H9 (cell line): ENCODE results near the gene MYH14. TPM values are rescaled to one million over a fixed set of nuclear protein-coding genes. Genes with fewer than 3 reads are reported as not detected.

Experiments
- DNase-seq: peaks from one replicate; pipeline ENCODE4 v3.0.0-alpha.2; 2017
- H2AFZ ChIP-seq: one replicate; pipeline ENCODE4 v1.6.1; 2013; ENCODE audit warnings: mild to moderate bottlenecking, low read length, control low read depth, moderate library complexity
- H2AK5ac ChIP-seq: 2 replicates; pipeline ENCODE4 v1.6.1; 2013; ENCODE audit warnings: low read length, control low read depth, mixed read lengths; ENCODE audit not compliant: insufficient read length
- H2BK120ac ChIP-seq: one replicate; pipeline ENCODE4 v1.6.1; 2013; ENCODE audit warnings: low read depth, mild to moderate bottlenecking, low read length, control low read depth, inconsistent platforms; ENCODE audit not compliant: poor library complexity, severe bottlenecking
- H2BK12ac ChIP-seq: 2 replicates; pipeline ENCODE4 v1.6.1; 2013; ENCODE audit warnings: low read length, control low read depth, mixed read lengths, low read depth; ENCODE audit not compliant: insufficient read length
- H2BK15ac ChIP-seq: 2 replicates; pipeline ENCODE4 v1.6.1; 2013; ENCODE audit warnings: low read depth, low read length, control low read depth
- H2BK20ac ChIP-seq: one replicate; pipeline ENCODE4 v1.6.1; 2013; ENCODE audit warnings: low read depth, mild to moderate bottlenecking, low read length, control low read depth, inconsistent platforms; ENCODE audit not compliant: poor library complexity, severe bottlenecking
- H2BK5ac ChIP-seq: 2 replicates; pipeline ENCODE4 v1.6.1; 2013; ENCODE audit warnings: low read length, control low read depth, mixed read lengths; ENCODE audit not compliant: insufficient read length
- H3K14ac ChIP-seq: 2 replicates; pipeline ENCODE4 v1.6.1; 2013; ENCODE audit warnings: low read length, control low read depth; ENCODE audit not compliant: insufficient read depth
- H3K18ac ChIP-seq: 2 replicates; pipeline ENCODE4 v1.6.1; 2013; ENCODE audit warnings: low read depth, mild to moderate bottlenecking, mixed read lengths, low read length, control low read depth; ENCODE audit not compliant: insufficient read length
- H3K23ac ChIP-seq: 2 replicates; pipeline ENCODE4 v1.6.1; 2013; ENCODE audit warnings: low read length, control low read depth, mixed read lengths, low read depth; ENCODE audit not compliant: insufficient read length
- H3K23me2 ChIP-seq: 2 replicates; pipeline ENCODE4 v1.6.1; 2013; ENCODE audit warnings: low read depth, mild to moderate bottlenecking, mixed read lengths, low read length, control low read depth; ENCODE audit not compliant: insufficient read length, poor library complexity, severe bottlenecking
- H3K27ac ChIP-seq: 2 replicates; pipeline ENCODE4 v1.5.1; 2013; ENCODE audit warnings: low read length, control low read depth, mixed read lengths, low read depth; ENCODE audit not compliant: insufficient read length
- H3K27me3 ChIP-seq: 2 replicates; pipeline ENCODE4 v1.6.1; 2013; ENCODE audit warnings: low read length, control low read depth, inconsistent platforms; ENCODE audit not compliant: insufficient read depth
- H3K4ac ChIP-seq: 2 replicates; pipeline ENCODE4 v1.6.1; 2013; ENCODE audit warnings: low read depth, mild to moderate bottlenecking, control low read depth, inconsistent platforms, low read length, moderate library complexity
- H3K4me1 ChIP-seq: 2 replicates; pipeline ENCODE4 v1.6.1; 2013; ENCODE audit warnings: low read length, control low read depth, inconsistent platforms; ENCODE audit not compliant: insufficient read depth
- H3K4me2 ChIP-seq: 2 replicates; pipeline ENCODE4 v1.6.1; 2013; ENCODE audit warnings: low read length, control low read depth, mixed read lengths; ENCODE audit not compliant: insufficient read length, insufficient read depth
- H3K56ac ChIP-seq: 2 replicates; pipeline ENCODE4 v1.6.1; 2013; ENCODE audit warnings: low read depth, mild to moderate bottlenecking, mixed read lengths, low read length, control low read depth; ENCODE audit not compliant: insufficient read length
- H3K79me1 ChIP-seq: 2 replicates; pipeline ENCODE4 v1.6.1; 2013; ENCODE audit warnings: low read depth, mild to moderate bottlenecking, moderate library complexity, low read length, control low read depth, inconsistent platforms; ENCODE audit not compliant: insufficient read depth, poor library complexity, severe bottlenecking
- H3K79me2 ChIP-seq: 2 replicates; pipeline ENCODE4 v1.6.1; 2013; ENCODE audit warnings: low read length, control low read depth, inconsistent platforms; ENCODE audit not compliant: insufficient read depth
- H3K9ac ChIP-seq: 2 replicates; pipeline ENCODE4 v1.6.1; 2013; ENCODE audit warnings: low read length, control low read depth, mixed read lengths; ENCODE audit not compliant: insufficient read length; ENCODE audit errors: extremely low read depth
- H3K9me3 ChIP-seq: one replicate; pipeline ENCODE4 v1.6.1; 2013; ENCODE audit warnings: low read depth, low read length, inconsistent platforms; ENCODE audit not compliant: control insufficient read depth
- H3T11ph ChIP-seq: one replicate; pipeline ENCODE4 v1.6.1; 2013; ENCODE audit warnings: mild to moderate bottlenecking, low read length, control low read depth, inconsistent platforms
- H4K20me1 ChIP-seq: one replicate; pipeline ENCODE4 v1.6.1; 2013; ENCODE audit not compliant: control insufficient read depth, insufficient read length, insufficient read depth
- H4K5ac ChIP-seq: 2 replicates; pipeline ENCODE4 v1.6.1; 2013; ENCODE audit warnings: low read depth, mild to moderate bottlenecking, mixed read lengths, low read length, control low read depth; ENCODE audit not compliant: insufficient read length
- H4K8ac ChIP-seq: replicated peaks from 2 replicates; pipeline ENCODE4 v1.6.1; 2013; ENCODE audit warnings: low read length, control low read depth, mixed read lengths, low read depth; ENCODE audit not compliant: insufficient read length
- H4K91ac ChIP-seq: 2 replicates; pipeline ENCODE4 v1.6.1; 2013; ENCODE audit warnings: low read depth, mild to moderate bottlenecking, moderate library complexity, mixed read lengths, low read length, control low read depth; ENCODE audit not compliant: insufficient read length
- H3K27ac Mint-ChIP-seq, 3 experiments: 2 replicates in 2 of 3; 3 replicates in 1 of 3; pipeline ENCODE4 v1.8.0; 2020 to 2021; ENCODE audit warnings: mixed read lengths in 3 of 3, mild to moderate bottlenecking in 1 of 3, moderate library complexity in 1 of 3
- H3K27me3 Mint-ChIP-seq: 2 replicates; pipeline ENCODE4 v1.8.0; 2021; ENCODE audit warnings: low read depth, mild to moderate bottlenecking, moderate library complexity, mixed read lengths
- H3K36me3 Mint-ChIP-seq, 3 experiments: 2 replicates in 2 of 3; 3 replicates in 1 of 3; pipeline ENCODE4 v1.8.0; 2020 to 2021; ENCODE audit warnings: low read depth in 3 of 3, mixed read lengths in 3 of 3; ENCODE audit not compliant: insufficient read depth in 1 of 3
- H3K4me1 Mint-ChIP-seq, 2 experiments: 2 replicates each; pipeline ENCODE4 v1.8.0; 2020; ENCODE audit warnings: mixed read lengths in 2 of 2
- H3K4me3 Mint-ChIP-seq, 2 experiments: 2 replicates in 1 of 2; 3 replicates in 1 of 2; pipeline ENCODE4 v1.8.0; 2020 to 2021; ENCODE audit warnings: mild to moderate bottlenecking in 2 of 2, mixed read lengths in 2 of 2, moderate library complexity in 1 of 2
- H3K9me3 Mint-ChIP-seq, 2 experiments: 2 replicates in 1 of 2; 3 replicates in 1 of 2; pipeline ENCODE4 v1.8.0; 2020; ENCODE audit warnings: mild to moderate bottlenecking in 2 of 2, mixed read lengths in 2 of 2, moderate library complexity in 1 of 2
- CTCF ChIP-seq: fragments of 200-600 bp; sonication (generic); conservative IDR thresholded peaks from 3 replicates; pipeline ENCODE4 v1.8.0; 2021; ENCODE audit warnings: antibody characterized with exemption, mild to moderate bottlenecking
- WGBS: extraction: QIAGEN DNeasy Blood & Tissue Kit; methylation state at CpG from one replicate; pipeline ENCODE4 v1.1.7; 2013; ENCODE audit warnings: missing lambda C conversion rate, low lambda C conversion rate, mixed read lengths; ENCODE audit not compliant: insufficient read length; ENCODE audit errors: extremely low coverage; 5-methylcytosine and 5-hydroxymethylcytosine counted together
- total RNA-seq: library from RNA; stranded (reverse); gene quantifications from 2 replicates; pipeline ENCODE4 v1.2.1, GENCODE V29; 2021

The MYH14 gene
- total RNA-seq, 1 experiment from 2014 or later: 27.7 TPM

GRCh38 chr19:50341091-50341564 lies 137.7 kb downstream of the MYH14 start:
- H3K9ac ChIP-seq: no peak overlapping the region
- Mint-ChIP-seq H3K4me3 (no peak overlapping the region), H3K27me3 (peaks cover 4% of the 10 kb centered on the region; the same call in 1 of the 2 replicates), H3K4me1 (peaks cover 0 to 5% of the 10 kb centered on the region in 2 experiments; a peak in 2 of 4 replicates), H3K36me3 (peaks cover 28 to 41% (median 30%) of the 10 kb centered on the region in 3 experiments), H3K27ac (no peak overlapping the region), H3K9me3 (peaks cover 0 to 8% of the 10 kb centered on the region in 2 experiments; a peak in 3 of 5 replicates)
- no peak overlapping the region for H2BK12ac ChIP-seq
- no peak overlapping the region for H3T11ph ChIP-seq
- H3K4me2 ChIP-seq: no peak overlapping the region
- no peaks in the 10 kb centered on the region for H3K23me2 ChIP-seq
- no CpG with 5 or more reads among the region's 3 CpGs for WGBS
- no peak overlapping the region for H2BK120ac ChIP-seq
- no peak overlapping the region for H4K91ac ChIP-seq
- H3K79me2 ChIP-seq: no peaks in the 10 kb centered on the region
- H3K4me1 ChIP-seq: no peaks in the 10 kb centered on the region
- H3K18ac ChIP-seq: no peak overlapping the region
- no peaks in the 10 kb centered on the region for H3K79me1 ChIP-seq
- no peak overlapping the region for H2AFZ ChIP-seq
- no peak for TF ChIP-seq CTCF
- H3K56ac ChIP-seq: no peak overlapping the region
- no peak overlapping the region for H2AK5ac ChIP-seq
- H3K9me3 ChIP-seq: no peaks in the 10 kb centered on the region
- H3K23ac ChIP-seq: no peak overlapping the region
- no peaks in the 10 kb centered on the region for H3K27me3 ChIP-seq
- no peak overlapping the region for H3K27ac ChIP-seq
- H3K4ac ChIP-seq: no peak overlapping the region
- H4K20me1 ChIP-seq: no peaks in the 10 kb centered on the region
- H2BK15ac ChIP-seq: no peak overlapping the region
- no peak overlapping the region for H4K8ac ChIP-seq
- H4K5ac ChIP-seq: no peak overlapping the region
- H2BK20ac ChIP-seq: no peak overlapping the region
- H2BK5ac ChIP-seq: no peak overlapping the region
- no peak overlapping the region for H3K14ac ChIP-seq
- DNase-seq: no peak
